ENCODE data around the gene PPP1R37. TPM values are rescaled to one million over a fixed set of nuclear protein-coding genes. Genes with fewer than 3 reads are reported as not detected.

Gene PPP1R37
- total and polyA plus RNA-seq, 2 of the 8 experiments (the other 6 are each of a cell fraction or from before 2014, with no cell fraction given): 14.6 to 25.7 TPM

- TF ChIP-seq SIN3A (conservative IDR thresholded peaks at IDR 0.05 in 1 of 2, IDR thresholded peaks at IDR 0.05 in 1 of 2; ENCODE audit: low read depth in 1 of 2, low read length in 2 of 2): 0 out of 4 replicates have a peak, but pooled peaks of 1 of the 2 experiments have one; percentile 34
- TF ChIP-seq POLR2A (IDR thresholded peaks at IDR 0.05; ENCODE audit: control extremely low read depth in 1 of 2, low read depth in 2 of 2, low read length in 2 of 2): 0 out of 3 replicates have a peak, but pooled peaks of 1 of the 2 experiments have one; percentile 29
Measured at GRCh38 chr19:45076851-45077730, 15.9 kb upstream of the PPP1R37 start (continued).
